ENCODE measurements around the gene ARMH2.

- no peak for TF ChIP-seq CTCF (IDR thresholded peaks at IDR 0.05 in 2 of 3, conservative IDR thresholded peaks at IDR 0.05 in 1 of 3; ENCODE audit: borderline replicate concordance in 1 of 3, insufficient read depth in 1 of 3, low read depth in 2 of 3, low read length in 2 of 3)
- TF ChIP-seq EZH2 (IDR thresholded peaks at IDR 0.05): no peak
- TF ChIP-seq ZFX (IDR thresholded peaks at IDR 0.05): no peak
- no peak for TF ChIP-seq YY1 (IDR thresholded peaks at IDR 0.05; ENCODE audit: extremely low read depth, insufficient replicate concordance, low read depth, low read length)
- TF ChIP-seq EGR1 (IDR thresholded peaks at IDR 0.05; ENCODE audit: low read depth): no peak
- no peak for TF ChIP-seq POLR2A (IDR thresholded peaks at IDR 0.05; ENCODE audit: borderline replicate concordance, extremely low read depth, insufficient read depth, insufficient read length)
- no peak for TF ChIP-seq FOSL1 (IDR thresholded peaks at IDR 0.05; ENCODE audit: low read depth)
Observed at GRCh38 chr6:24759718-24760117, 39.0 kb downstream of the ARMH2 start.

All from HCT116 (cell line).